ENCODE results near the gene RECK. TPM values are rescaled to one million over a fixed set of nuclear protein-coding genes. Genes with fewer than 3 reads are reported as not detected.
"Not testable (repeated sequence)": the region's sequence is repeated elsewhere in the genome, so short reads cannot be mapped to it uniquely, and the experiment has no call there.

The RECK gene
- total and polyA plus RNA-seq, 3 donors from 2014 or later = 10.1 to 17.6 (median 15.4) TPM

DNA sequence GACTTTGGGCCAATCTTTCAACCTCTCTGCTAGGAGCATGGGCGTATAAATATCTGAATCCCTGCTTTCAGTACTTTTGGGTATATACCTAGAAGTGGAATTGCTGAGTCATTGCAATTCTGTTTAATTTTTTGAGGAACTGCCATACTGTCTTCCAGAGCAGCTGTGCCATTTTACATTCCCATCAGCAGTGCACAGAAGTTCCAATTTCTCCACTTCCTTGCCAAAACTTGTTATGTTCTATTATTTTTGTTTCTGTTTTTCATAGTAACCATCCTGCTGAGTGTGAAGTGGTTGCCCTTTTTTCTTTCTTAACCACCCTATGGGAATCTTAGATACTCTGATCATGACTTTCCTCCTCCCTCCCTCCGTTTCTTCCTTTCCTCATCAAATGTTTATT, 121.4 kb downstream of the RECK start:
- Histone ChIP-seq H3K27ac (no peak overlapping the region), H3K9me3 (no peaks in the 10 kb centered on the region), H3K4me1 (peaks cover 9% of the 10 kb centered on the region), H3K4me3 (no peak overlapping the region), H3K36me3 (ENCODE audit: low read depth, missing control alignments) (no peaks in the 10 kb centered on the region), H3K27me3 (no peaks in the 10 kb centered on the region)
- intact Hi-C loops (cut with DNase I; ENCODE audit: low total_unique reads) = no loop called here
- DNase-seq = no peak
- TF ChIP-seq, protein P1, sequence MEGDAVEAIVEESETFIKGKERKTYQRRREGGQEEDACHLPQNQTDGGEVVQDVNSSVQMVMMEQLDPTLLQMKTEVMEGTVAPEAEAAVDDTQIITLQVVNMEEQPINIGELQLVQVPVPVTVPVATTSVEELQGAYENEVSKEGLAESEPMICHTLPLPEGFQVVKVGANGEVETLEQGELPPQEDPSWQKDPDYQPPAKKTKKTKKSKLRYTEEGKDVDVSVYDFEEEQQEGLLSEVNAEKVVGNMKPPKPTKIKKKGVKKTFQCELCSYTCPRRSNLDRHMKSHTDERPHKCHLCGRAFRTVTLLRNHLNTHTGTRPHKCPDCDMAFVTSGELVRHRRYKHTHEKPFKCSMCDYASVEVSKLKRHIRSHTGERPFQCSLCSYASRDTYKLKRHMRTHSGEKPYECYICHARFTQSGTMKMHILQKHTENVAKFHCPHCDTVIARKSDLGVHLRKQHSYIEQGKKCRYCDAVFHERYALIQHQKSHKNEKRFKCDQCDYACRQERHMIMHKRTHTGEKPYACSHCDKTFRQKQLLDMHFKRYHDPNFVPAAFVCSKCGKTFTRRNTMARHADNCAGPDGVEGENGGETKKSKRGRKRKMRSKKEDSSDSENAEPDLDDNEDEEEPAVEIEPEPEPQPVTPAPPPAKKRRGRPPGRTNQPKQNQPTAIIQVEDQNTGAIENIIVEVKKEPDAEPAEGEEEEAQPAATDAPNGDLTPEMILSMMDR (IDR thresholded peaks at IDR 0.05) = no peak
- no peak for TF ChIP-seq POLR2A (IDR thresholded peaks at IDR 0.05)
- WGBS, 2 donors = 79 to 90% methylated on average over 2 of the region's 2 CpGs

DNA sequence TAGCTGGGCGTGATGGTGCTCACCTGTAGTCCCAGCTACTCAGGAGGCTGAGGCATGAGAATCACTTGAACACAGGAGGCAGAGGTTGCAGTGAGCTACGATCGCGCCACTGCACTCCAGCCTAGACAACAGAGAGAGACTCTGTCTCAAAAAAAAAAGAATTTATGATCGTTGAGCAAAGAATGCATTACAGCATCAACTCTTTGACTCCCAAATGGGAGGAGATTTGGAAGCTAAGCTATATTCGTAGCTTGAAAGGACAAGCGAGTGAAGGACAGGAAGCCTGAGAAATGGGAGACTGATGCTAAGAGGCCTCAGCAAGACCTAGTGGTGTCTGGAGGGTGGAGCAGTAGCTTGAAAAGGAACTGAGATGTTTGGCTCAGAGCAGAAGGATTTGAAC, 122.2 kb downstream of the RECK start:
- WGBS, 2 donors = 89 to 95% methylated on average over 7 of the region's 7 CpGs
- DNase-seq = no peak
- intact Hi-C loops (cut with DNase I; ENCODE audit: low total_unique reads) = no loop called here
- Histone ChIP-seq H3K27me3 (no peaks in the 10 kb centered on the region), H3K36me3 (ENCODE audit: low read depth, missing control alignments) (no peaks in the 10 kb centered on the region), H3K9me3 (no peaks in the 10 kb centered on the region), H3K4me3 (no peak overlapping the region), H3K27ac (no peak overlapping the region), H3K4me1 (peaks cover 14% of the 10 kb centered on the region)
- TF ChIP-seq POLR2A (IDR thresholded peaks at IDR 0.05) = no peak
- TF ChIP-seq, protein P1 (IDR thresholded peaks at IDR 0.05) = no peak

DNA sequence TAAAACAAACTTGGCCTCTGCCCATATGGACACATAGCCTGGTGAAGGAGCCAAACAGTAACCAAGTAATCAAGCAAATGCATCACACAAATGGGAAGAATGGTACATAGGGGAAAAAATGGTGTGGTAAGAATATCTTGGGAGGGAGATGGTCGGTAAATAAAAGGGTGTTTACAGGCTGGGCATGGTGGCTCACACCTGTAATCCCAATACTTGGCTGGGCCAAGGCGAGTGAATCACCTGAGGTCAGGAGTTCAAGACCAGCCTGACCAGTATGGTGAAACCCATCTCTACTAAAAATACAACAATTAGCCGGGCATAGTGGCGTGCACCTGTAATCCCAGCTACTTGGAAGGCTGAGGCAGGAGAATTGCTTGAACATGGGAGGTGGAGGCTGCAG, 122.8 kb downstream of the RECK start:
- H3K27ac ChIP-seq = not testable (repeated sequence)
- H3K4me1 ChIP-seq = peaks cover 13% of the 10 kb centered on the region
- WGBS, 2 donors = 92 to 94% methylated on average over 4 of the region's 4 CpGs

DNA sequence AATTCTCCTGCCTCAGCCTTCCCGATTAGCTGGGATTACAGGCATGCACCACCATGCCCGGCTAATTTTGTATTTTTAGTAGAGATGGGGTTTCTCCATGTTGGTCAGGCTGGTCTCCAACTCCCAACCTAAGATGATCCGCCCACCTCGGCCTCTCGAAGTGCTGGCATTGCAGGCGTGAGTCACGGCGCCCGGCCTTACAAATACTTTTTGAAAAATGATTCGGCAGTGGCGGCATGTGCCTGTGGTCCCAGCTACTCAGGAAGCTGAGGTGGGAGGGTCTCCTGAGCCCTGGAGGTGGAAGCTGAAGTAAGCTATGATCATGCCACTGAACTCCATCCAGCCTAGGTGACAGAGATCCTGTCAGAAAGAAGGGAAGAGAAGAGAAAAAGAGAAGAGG, 123.4 kb downstream of the RECK start:
- H3K36me3 ChIP-seq (ENCODE audit: low read depth, missing control alignments); H3K27me3 ChIP-seq; H3K9me3 ChIP-seq; H3K27ac ChIP-seq; H3K4me3 ChIP-seq; DNase-seq; H3K4me1 ChIP-seq: not testable (repeated sequence)
- intact Hi-C loops (cut with DNase I; ENCODE audit: low total_unique reads) = loop anchor here (10.0 kb wide), 1 partner anchor 55 kb away; no protein-coding TSS in a partner anchor
- 75 to 88% methylated on average over 11 of the region's 11 CpGs for WGBS, 2 donors

More for the DNA sequence above, 122.8 kb downstream of the RECK start:
- H3K9me3 ChIP-seq; DNase-seq; H3K27me3 ChIP-seq; H3K36me3 ChIP-seq (ENCODE audit: low read depth, missing control alignments); intact Hi-C loops (cut with DNase I; ENCODE audit: low total_unique reads); H3K4me3 ChIP-seq: not testable (repeated sequence)

DNA sequence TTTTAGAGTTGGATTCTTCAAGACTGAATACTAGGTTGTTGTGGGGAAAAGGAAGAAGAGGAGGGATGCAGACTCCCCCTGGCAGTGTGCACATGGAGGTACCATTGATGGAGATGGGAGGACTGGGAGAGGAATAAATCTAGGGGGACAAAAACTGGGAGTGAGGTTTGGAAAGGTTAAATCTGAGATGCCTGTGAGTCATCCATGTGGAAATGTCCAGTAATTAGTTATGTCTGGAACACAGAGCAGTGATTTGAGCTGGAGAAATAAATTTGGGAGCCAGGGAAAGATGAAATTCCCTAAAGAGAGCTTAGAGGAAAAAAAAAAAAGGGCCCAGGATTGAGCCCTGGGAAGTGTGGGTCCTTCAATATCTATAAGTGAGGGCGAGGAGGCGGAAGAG, 124.5 kb downstream of the RECK start:
- WGBS, 2 donors = 90 to 95% methylated on average over 2 of the region's 2 CpGs
- Histone ChIP-seq H3K4me3 (no peak overlapping the region), H3K9me3 (no peaks in the 10 kb centered on the region), H3K27me3 (no peaks in the 10 kb centered on the region), H3K4me1 (peaks cover 9% of the 10 kb centered on the region), H3K36me3 (ENCODE audit: low read depth, missing control alignments) (no peaks in the 10 kb centered on the region), H3K27ac (no peak overlapping the region)
- no peak for DNase-seq
- no peak for TF ChIP-seq POLR2A (IDR thresholded peaks at IDR 0.05)
- TF ChIP-seq, protein P1 (IDR thresholded peaks at IDR 0.05) = no peak
- intact Hi-C loops (cut with DNase I; ENCODE audit: low total_unique reads) = loop anchor here (10.0 kb wide), 1 partner anchor 56 kb away; no protein-coding TSS in a partner anchor

DNA sequence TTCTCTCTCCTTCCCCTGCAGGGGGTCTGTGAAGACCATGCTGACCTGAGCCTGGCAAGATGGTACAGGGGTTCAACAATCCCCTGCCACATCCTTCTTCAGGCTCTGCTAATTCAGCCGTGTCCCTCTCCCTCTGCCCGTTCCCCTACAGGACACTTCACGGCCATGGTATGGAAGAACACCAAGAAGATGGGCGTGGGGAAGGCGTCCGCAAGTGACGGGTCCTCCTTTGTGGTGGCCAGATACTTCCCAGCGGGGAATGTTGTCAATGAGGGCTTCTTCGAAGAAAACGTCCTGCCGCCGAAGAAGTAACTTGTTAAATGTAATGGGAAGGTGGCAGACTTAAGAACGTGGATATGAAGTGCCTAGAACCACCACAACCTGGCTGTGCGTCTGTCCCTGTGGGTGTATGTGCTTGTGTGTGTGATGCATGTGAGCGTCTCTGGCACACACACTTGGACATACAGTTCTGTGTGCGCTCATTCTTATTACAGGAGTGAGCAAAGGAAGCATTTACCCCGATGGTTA, 125.6 kb downstream of the RECK start:
- Histone ChIP-seq H3K4me3 (no peak overlapping the region), H3K27me3 (no peaks in the 10 kb centered on the region), H3K36me3 (ENCODE audit: low read depth, missing control alignments) (no peaks in the 10 kb centered on the region), H3K4me1 (peaks cover 9% of the 10 kb centered on the region), H3K9me3 (no peaks in the 10 kb centered on the region), H3K27ac (peak overlapping the region in 1 of 2 donors; percentile 81)
- TF ChIP-seq, protein P1 (IDR thresholded peaks at IDR 0.05) = no peak
- no peak for TF ChIP-seq POLR2A (IDR thresholded peaks at IDR 0.05)
- intact Hi-C loops (cut with DNase I; ENCODE audit: low total_unique reads) = loop anchor here (10.0 kb wide), 1 partner anchor 57 kb away; no protein-coding TSS in a partner anchor
- DNase-seq = no peak
- 92 to 93% methylated on average over 17 of the region's 17 CpGs for WGBS, 2 donors
